Activated CD4-positive, CD25-positive, alpha-beta regulatory T cell treated with anti-CD3 and anti-CD28 coated beads, Interleukin-2, amount 50 U/mL, for 24 hours (primary cell): ENCODE data around the gene SLC39A9.

Experiments
- ATAC-seq, 2 donors: fragments of 150-1000 bp; cut with Tn5 transposase; one replicate each; pipeline ENCODE4 v1.10.0; 2021; ENCODE audit warnings: mild to moderate bottlenecking in 1 of 2, moderate library complexity in 1 of 2

SLC39A9 gene

GRCh38 chr14:69505338-69506240 lies 107.1 kb downstream of the SLC39A9 start:
- no peak for ATAC-seq

DNA sequence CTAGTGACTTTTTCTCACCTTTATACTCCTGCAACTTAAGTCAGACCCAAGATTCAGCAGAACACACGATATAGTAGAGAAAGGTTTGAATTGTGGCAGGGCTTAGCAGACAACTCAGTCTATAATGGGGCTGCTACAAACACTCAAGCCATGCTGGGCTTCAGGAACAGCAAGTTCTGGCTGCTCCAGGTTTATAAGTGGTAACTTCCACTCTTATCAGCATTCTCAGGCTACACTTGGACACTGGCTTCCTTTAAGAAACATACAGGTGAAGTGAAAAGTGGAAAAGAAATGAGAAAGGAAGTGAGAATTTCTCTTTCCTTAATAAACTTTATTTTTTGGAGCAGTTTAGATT lies 107.7 kb downstream of the SLC39A9 start:
- no peak for ATAC-seq
